ENCODE data around the gene TMEM247.

Gene TMEM247

DNA sequence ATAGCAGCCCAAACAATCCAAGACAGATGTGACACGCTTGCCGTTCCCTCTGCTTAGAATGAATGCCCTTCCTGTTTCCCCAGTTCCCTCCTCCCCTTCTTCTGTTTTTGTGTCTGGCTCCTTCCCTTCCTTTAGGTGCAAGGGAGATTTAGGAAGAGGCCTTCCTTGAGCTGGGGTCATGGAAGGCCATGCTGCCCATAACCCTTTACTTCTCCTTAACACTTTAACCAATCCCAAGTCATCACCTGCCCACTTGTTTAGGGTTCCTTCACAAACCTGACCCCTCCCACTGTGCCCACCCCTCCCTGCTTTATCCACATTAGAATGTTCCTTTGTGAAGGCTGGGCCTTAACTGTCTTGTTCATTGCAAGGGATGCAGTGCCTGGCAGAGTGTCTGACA is 24.9 kb downstream of the TMEM247 start:
- no peak overlapping the region for H3K27ac ChIP-seq
- TF ChIP-seq ZFX (IDR thresholded peaks at IDR 0.05), result no peak
- TF ChIP-seq, protein P1, sequence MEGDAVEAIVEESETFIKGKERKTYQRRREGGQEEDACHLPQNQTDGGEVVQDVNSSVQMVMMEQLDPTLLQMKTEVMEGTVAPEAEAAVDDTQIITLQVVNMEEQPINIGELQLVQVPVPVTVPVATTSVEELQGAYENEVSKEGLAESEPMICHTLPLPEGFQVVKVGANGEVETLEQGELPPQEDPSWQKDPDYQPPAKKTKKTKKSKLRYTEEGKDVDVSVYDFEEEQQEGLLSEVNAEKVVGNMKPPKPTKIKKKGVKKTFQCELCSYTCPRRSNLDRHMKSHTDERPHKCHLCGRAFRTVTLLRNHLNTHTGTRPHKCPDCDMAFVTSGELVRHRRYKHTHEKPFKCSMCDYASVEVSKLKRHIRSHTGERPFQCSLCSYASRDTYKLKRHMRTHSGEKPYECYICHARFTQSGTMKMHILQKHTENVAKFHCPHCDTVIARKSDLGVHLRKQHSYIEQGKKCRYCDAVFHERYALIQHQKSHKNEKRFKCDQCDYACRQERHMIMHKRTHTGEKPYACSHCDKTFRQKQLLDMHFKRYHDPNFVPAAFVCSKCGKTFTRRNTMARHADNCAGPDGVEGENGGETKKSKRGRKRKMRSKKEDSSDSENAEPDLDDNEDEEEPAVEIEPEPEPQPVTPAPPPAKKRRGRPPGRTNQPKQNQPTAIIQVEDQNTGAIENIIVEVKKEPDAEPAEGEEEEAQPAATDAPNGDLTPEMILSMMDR (conservative IDR thresholded peaks at IDR 0.05), result no peak

GRCh38 chr2:46504685-46505471 is 25.5 kb downstream of the TMEM247 start:
- TF ChIP-seq, protein P1 (conservative IDR thresholded peaks at IDR 0.05), result no peak
- H3K27ac ChIP-seq, result no peak overlapping the region

DNA sequence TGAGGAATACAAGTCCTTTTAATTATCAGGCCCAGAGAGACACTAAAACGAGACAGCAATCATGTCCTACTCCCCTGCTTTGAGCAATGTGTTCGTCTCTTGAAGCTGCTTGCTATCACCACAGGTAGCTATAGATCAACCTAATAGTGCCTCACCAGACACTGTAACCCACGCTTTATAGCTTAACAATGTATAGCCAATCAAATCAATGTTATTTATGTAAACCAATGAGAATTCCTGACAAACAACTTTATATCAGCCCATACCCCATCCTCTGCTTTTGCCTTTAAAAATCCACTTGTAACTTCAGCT is 26.1 kb downstream of the TMEM247 start:
- TF ChIP-seq ZFX (IDR thresholded peaks at IDR 0.05), result no peak
- TF ChIP-seq, protein P1 (conservative IDR thresholded peaks at IDR 0.05), result no peak
- no peak overlapping the region for H3K27ac ChIP-seq

- no peak overlapping the region for H3K27ac ChIP-seq
- TF ChIP-seq, protein P1 (conservative IDR thresholded peaks at IDR 0.05), result no peak
- TF ChIP-seq ZFX (IDR thresholded peaks at IDR 0.05), result no peak
These were observed 26.9 kb downstream of the TMEM247 start for GRCh38 chr2:46506131-46506706.

- no peak for TF ChIP-seq ZFX (IDR thresholded peaks at IDR 0.05)
- TF ChIP-seq, protein P1 (conservative IDR thresholded peaks at IDR 0.05), result no peak
These were observed 28.9 kb downstream of the TMEM247 start for GRCh38 chr2:46508312-46508711.

DNA sequence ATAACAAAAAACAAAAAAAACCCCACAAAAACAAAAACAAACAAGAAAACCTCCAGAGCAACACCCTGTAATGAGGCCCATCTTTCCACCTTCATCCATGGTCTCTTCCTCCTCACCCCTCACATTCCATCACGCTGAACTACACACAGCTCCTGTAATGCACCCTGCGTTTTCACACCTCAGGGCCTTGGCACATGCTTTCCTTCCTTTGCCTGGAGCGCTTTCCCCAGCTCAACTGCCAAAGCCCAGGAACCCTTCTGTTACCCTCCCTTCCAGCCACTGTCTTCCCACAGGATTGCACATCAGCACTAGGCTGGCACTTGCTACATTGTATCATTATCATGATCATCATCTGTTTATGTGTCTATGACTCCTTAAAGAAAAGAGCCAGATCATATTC is 29.4 kb downstream of the TMEM247 start:
- H3K27ac ChIP-seq, result no peak overlapping the region
- TF ChIP-seq, protein P1 (conservative IDR thresholded peaks at IDR 0.05), result no peak
- no peak for TF ChIP-seq ZFX (IDR thresholded peaks at IDR 0.05)

More at GRCh38 chr2:46508312-46508711, 28.9 kb downstream of the TMEM247 start:
- H3K27ac ChIP-seq, result no peak overlapping the region

GRCh38 chr2:46509804-46510203 is 30.4 kb downstream of the TMEM247 start:
- no peak for TF ChIP-seq ZFX (IDR thresholded peaks at IDR 0.05)
- TF ChIP-seq, protein P1 (conservative IDR thresholded peaks at IDR 0.05), result no peak
- no peak overlapping the region for H3K27ac ChIP-seq

All from C4-2B (cell line).